H1 (cell line): ENCODE results near the gene CCNI2. TPM values are rescaled to one million over a fixed set of nuclear protein-coding genes. Genes with fewer than 3 reads are reported as not detected.

Experiments
- ASH2L ChIP-seq: fragments of 200-600, 300-600 bp; sonication (generic); IDR thresholded peaks from one replicate; pipeline ENCODE4 v1.7.1; 2017; ENCODE audit warnings: low read length
- CTCF ChIP-seq, 3 experiments: IDR thresholded peaks; 1 replicate in 2 of 3; 2 replicates in 1 of 3; pipeline versions ENCODE4 v1.5.1 to v1.6.1; 2011; ENCODE audit warnings: low read length in 3 of 3, mild to moderate bottlenecking in 3 of 3, inconsistent platforms in 2 of 3, low read depth in 1 of 3, moderate library complexity in 1 of 3; ENCODE audit not compliant: insufficient read depth in 1 of 3; ENCODE audit errors: control extremely low read depth in 1 of 3
- E2F6 ChIP-seq: IDR thresholded peaks from 2 replicates; pipeline ENCODE4 v1.6.1; 2012; ENCODE audit warnings: inconsistent platforms
- EZH2 ChIP-seq: fragments of 200-600 bp; sonication (generic); IDR thresholded peaks from 2 replicates; pipeline ENCODE4 v1.7.1; 2012; ENCODE audit warnings: low read depth, mild to moderate bottlenecking, moderate library complexity, low read length, inconsistent platforms; ENCODE audit not compliant: severe bottlenecking
- HDAC2 ChIP-seq, 2 experiments: fragments of 300-600 bp in 1 of 2; sonication (generic) in 1 of 2; IDR thresholded peaks; 2 replicates each; pipeline ENCODE4 v1.6.1; 2011 to 2012; ENCODE audit warnings: low read depth in 2 of 2, low read length in 2 of 2, mild to moderate bottlenecking in 2 of 2, moderate library complexity in 2 of 2, borderline replicate concordance in 1 of 2, inconsistent platforms in 1 of 2
- POLR2A ChIP-seq, 2 experiments: IDR thresholded peaks; 1 replicate in 1 of 2; 2 replicates in 1 of 2; pipeline ENCODE4 v1.6.1; 2011; ENCODE audit warnings: low read depth in 2 of 2, low read length in 2 of 2, mild to moderate bottlenecking in 2 of 2; ENCODE audit errors: control extremely low read depth in 1 of 2
- SIX5 ChIP-seq: IDR thresholded peaks from 2 replicates; pipeline ENCODE4 v1.6.1; 2011; ENCODE audit warnings: mild to moderate bottlenecking, low read depth, low read length
- polyA plus RNA-seq, 7 experiments: library from polyadenylated mRNA; depleted of rRNA in 3 of 7; stranded (reverse) in 5 of 7; unstranded in 2 of 7; fragments of >200 nt in 5 of 7; fragments of 200-250 nt in 2 of 7; gene quantifications; 1 replicate in 5 of 7; 2 replicates in 1 of 7; 4 replicates in 1 of 7; pipeline versions ENCODE4 v1.2.1 to v1.2.3, GENCODE V29; 2011 to 2013; ENCODE audit warnings: missing spikeins in 2 of 7, mixed read lengths in 2 of 7
- total RNA-seq: library from RNA; stranded (reverse); fragmentation: NEBNext Ultra II Directional; extraction: Animal tissue kit (Norgen Biotek cat#: 25700); gene quantifications from 2 replicates; pipeline ENCODE4 v1.2.1, GENCODE V29; 2021
- TF ChIP-seq, protein P1 (sequence below): fragments of 300-600 bp; sonication (generic); IDR thresholded peaks from 2 replicates; pipeline ENCODE4 v1.7.1; 2012; ENCODE audit warnings: low read length, moderate library complexity, mild to moderate bottlenecking, inconsistent platforms; ENCODE audit not compliant: insufficient replicate concordance

CCNI2 gene
- total and polyA plus RNA-seq, 2 of the 8 experiments (the other 6 are each of a cell fraction or from before 2014, with no cell fraction given) = 1.3 to 1.4 TPM

DNA sequence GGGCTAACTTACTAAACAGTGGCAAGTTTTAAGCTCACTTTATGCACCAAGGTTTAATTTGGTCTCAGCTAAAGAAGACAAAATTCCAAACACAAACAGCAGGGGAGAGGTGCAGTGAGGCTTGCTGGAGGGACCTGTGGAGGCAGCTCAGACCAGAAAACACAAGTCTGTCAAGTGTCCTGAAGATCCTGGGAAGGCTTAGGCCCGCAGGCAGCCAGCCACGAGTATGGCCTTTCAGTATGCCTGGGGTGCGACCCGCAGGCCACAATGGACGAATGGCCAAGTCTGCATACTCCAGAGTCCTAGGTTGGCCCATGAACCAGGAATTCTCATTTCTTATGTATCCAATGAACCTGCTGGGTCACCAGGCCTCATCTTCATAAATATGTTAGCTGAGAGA, 9.3 kb downstream of the CCNI2 start (continued):
- TF ChIP-seq, protein P1, sequence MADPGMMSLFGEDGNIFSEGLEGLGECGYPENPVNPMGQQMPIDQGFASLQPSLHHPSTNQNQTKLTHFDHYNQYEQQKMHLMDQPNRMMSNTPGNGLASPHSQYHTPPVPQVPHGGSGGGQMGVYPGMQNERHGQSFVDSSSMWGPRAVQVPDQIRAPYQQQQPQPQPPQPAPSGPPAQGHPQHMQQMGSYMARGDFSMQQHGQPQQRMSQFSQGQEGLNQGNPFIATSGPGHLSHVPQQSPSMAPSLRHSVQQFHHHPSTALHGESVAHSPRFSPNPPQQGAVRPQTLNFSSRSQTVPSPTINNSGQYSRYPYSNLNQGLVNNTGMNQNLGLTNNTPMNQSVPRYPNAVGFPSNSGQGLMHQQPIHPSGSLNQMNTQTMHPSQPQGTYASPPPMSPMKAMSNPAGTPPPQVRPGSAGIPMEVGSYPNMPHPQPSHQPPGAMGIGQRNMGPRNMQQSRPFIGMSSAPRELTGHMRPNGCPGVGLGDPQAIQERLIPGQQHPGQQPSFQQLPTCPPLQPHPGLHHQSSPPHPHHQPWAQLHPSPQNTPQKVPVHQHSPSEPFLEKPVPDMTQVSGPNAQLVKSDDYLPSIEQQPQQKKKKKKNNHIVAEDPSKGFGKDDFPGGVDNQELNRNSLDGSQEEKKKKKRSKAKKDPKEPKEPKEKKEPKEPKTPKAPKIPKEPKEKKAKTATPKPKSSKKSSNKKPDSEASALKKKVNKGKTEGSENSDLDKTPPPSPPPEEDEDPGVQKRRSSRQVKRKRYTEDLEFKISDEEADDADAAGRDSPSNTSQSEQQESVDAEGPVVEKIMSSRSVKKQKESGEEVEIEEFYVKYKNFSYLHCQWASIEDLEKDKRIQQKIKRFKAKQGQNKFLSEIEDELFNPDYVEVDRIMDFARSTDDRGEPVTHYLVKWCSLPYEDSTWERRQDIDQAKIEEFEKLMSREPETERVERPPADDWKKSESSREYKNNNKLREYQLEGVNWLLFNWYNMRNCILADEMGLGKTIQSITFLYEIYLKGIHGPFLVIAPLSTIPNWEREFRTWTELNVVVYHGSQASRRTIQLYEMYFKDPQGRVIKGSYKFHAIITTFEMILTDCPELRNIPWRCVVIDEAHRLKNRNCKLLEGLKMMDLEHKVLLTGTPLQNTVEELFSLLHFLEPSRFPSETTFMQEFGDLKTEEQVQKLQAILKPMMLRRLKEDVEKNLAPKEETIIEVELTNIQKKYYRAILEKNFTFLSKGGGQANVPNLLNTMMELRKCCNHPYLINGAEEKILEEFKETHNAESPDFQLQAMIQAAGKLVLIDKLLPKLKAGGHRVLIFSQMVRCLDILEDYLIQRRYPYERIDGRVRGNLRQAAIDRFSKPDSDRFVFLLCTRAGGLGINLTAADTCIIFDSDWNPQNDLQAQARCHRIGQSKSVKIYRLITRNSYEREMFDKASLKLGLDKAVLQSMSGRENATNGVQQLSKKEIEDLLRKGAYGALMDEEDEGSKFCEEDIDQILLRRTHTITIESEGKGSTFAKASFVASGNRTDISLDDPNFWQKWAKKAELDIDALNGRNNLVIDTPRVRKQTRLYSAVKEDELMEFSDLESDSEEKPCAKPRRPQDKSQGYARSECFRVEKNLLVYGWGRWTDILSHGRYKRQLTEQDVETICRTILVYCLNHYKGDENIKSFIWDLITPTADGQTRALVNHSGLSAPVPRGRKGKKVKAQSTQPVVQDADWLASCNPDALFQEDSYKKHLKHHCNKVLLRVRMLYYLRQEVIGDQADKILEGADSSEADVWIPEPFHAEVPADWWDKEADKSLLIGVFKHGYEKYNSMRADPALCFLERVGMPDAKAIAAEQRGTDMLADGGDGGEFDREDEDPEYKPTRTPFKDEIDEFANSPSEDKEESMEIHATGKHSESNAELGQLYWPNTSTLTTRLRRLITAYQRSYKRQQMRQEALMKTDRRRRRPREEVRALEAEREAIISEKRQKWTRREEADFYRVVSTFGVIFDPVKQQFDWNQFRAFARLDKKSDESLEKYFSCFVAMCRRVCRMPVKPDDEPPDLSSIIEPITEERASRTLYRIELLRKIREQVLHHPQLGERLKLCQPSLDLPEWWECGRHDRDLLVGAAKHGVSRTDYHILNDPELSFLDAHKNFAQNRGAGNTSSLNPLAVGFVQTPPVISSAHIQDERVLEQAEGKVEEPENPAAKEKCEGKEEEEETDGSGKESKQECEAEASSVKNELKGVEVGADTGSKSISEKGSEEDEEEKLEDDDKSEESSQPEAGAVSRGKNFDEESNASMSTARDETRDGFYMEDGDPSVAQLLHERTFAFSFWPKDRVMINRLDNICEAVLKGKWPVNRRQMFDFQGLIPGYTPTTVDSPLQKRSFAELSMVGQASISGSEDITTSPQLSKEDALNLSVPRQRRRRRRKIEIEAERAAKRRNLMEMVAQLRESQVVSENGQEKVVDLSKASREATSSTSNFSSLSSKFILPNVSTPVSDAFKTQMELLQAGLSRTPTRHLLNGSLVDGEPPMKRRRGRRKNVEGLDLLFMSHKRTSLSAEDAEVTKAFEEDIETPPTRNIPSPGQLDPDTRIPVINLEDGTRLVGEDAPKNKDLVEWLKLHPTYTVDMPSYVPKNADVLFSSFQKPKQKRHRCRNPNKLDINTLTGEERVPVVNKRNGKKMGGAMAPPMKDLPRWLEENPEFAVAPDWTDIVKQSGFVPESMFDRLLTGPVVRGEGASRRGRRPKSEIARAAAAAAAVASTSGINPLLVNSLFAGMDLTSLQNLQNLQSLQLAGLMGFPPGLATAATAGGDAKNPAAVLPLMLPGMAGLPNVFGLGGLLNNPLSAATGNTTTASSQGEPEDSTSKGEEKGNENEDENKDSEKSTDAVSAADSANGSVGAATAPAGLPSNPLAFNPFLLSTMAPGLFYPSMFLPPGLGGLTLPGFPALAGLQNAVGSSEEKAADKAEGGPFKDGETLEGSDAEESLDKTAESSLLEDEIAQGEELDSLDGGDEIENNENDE = no peak
- TF ChIP-seq E2F6 (no peak), SIX5 (no peak), EZH2 (no peak), ASH2L (no peak), HDAC2 (IDR thresholded peaks at IDR 0.05; ENCODE audit: borderline replicate concordance in 1 of 2, low read depth in 2 of 2, low read length in 2 of 2) (no peak), CTCF (IDR thresholded peaks at IDR 0.05; ENCODE audit: control extremely low read depth in 1 of 3, insufficient read depth in 1 of 3, low read depth in 1 of 3, low read length in 3 of 3) (no peak), POLR2A (IDR thresholded peaks at IDR 0.05; ENCODE audit: control extremely low read depth in 1 of 2, low read depth in 2 of 2, low read length in 2 of 2) (no peak)
